Sigmoid colon (tissue), 3 donors: Measurements from ENCODE around the gene RPS6KA2.

Experiments
- CTCF ChIP-seq, 4 experiments: fragments of 450-650 bp in 3 of 4; fragments of 200-600 bp in 1 of 4; IDR thresholded peaks; one replicate each; pipeline ENCODE4 v1.5.1; 2016 to 2019; ENCODE audit warnings: antibody characterized with exemption in 4 of 4, mild to moderate bottlenecking in 3 of 4, moderate library complexity in 2 of 4
- POLR2A ChIP-seq, 2 donors: fragments of 450-650 bp; IDR thresholded peaks; one replicate each; pipeline ENCODE4 v1.6.1; 2016; ENCODE audit warnings: antibody characterized with exemption in 2 of 2, mild to moderate bottlenecking in 2 of 2, moderate library complexity in 2 of 2

- TF ChIP-seq CTCF (IDR thresholded peaks at IDR 0.05), result peak; percentile 30 to 74 (median 70)
- TF ChIP-seq POLR2A (IDR thresholded peaks at IDR 0.05), result no peak
These were observed 245.1 kb downstream of the RPS6KA2 start for GRCh38 chr6:166381733-166382499.
